NOMO-1 treated with dmso at 0.1 percent for 144 hours (cell line): ENCODE measurements around the gene EXOC3L1.

ENCODE experiments used
- DNase-seq: peaks from one replicate; lab custom pipeline; 2025; ENCODE audit not compliant: unreplicated experiment; lab: John Stamatoyannopoulos, UW

EXOC3L1 gene

DNA sequence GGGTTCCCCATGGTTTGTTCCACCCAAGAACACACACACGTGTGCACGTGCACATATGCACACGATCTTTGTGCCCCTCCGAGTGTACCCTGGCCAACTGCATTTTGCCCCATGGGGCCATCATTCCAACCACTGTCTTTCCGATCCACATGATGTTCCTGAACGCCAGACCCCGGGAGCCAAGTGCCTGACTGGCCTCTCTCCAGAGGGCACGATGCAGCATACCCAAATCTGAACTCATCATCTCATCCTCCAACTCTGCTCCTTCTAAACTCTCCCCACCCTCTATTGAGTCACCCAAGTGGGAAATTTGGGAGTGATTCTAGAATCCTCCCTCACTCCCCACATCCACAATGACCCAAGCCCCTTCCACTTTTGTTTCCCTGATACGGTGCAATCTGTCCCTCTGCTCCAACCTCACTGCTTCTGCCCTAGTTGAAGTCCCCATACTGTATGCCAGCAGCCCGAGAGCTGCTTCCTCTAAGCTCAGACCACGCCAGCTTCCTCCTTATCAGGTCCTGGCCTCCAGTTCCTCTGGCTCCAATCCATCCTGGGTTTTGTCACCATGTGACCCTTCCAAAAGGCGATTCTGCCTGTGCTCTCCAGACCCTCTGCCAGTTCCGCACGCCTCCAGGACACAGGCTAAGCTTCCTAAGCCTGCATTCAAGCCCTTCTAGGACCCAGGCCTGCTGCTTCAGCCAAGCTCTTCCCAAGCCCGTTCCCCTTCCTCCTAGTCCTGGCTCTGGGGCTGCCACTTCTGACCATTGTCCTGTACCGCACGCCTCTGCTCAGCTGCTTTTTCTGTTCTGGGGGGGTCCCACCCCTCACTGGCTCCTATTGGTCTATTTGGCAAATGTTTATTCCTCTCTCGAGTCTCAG lies 26.9 kb upstream of the EXOC3L1 start:
- no peak for DNase-seq

DNA sequence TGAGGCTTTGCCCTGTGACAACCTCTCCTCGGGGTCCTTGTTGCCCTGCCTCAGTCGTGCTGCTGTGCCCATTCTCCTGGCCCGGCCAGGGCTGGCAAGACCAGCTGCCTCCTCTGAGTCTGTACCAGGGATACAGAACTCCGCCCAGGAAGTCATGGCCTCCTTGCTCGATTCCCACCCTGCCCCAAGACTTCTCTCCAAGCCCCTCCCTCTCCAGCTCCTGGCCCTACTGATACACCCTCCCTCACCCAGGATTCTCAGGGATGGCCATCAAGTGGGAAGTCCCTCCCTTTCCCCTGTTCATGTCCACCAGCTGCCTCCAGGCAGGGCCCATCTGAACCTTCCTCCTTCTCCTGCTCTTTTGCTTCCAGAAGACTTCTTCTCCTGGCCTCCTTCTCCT lies 25.8 kb upstream of the EXOC3L1 start:
- DNase-seq, result no peak

DNA sequence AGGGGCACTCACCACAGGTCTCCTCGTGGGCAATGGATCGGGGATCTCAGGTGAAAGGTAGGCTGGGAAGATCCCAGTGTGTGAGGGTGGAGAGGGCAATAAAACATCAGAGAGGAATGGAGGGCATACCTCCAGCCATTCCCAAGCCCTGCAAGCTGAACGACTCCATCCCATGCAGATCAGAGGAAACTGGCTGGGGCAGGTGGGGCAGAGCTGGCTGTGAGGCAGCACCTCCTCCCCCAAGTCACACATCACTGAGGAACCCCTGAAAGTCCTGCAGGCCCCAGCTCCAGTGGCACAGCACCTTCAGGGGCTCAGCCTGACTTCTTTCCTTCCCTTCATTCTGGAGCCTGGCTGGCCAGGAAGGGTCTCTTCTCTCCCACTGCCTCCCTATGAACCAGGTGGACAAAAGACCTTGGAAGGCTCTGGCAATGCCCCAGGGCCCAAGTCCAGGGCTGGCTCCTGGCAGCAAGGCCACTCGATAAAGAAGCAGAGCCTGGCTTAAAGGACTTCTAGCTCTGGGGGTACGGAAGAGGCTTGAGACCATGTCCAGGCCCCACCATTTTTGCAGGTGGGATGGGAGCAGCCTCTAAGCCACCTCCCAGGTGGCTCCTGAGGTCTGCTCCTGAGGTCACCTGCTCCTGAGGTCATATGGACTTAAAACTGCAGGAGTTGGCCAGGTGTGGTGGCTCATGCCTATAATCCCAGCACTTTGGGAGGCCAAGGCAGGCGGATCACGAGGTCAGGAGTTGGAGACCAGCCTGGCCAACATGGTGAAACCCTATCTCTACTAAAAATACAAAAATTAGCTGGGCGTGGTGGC lies 23.5 kb upstream of the EXOC3L1 start:
- DNase-seq, result no peak

DNA sequence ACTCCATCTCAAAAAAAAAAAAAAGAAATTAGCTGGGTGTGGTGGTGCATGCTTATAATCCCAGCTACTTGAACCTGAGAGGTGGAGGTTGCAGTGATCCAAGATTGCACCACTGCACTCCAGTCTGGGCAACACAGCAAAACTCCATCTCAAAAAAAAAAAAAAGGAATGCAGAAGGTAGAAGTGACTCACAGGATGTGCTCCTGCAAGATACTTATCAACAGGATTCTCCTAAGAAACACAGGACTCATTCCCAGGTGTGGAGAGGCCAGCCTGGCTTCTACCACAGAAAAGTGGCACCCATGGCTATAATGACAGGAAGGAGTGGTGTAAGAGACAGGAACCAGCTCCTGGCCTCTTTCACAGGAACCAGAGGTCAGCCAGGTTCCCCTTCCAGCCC lies 22.8 kb upstream of the EXOC3L1 start:
- DNase-seq, result no peak

DNA sequence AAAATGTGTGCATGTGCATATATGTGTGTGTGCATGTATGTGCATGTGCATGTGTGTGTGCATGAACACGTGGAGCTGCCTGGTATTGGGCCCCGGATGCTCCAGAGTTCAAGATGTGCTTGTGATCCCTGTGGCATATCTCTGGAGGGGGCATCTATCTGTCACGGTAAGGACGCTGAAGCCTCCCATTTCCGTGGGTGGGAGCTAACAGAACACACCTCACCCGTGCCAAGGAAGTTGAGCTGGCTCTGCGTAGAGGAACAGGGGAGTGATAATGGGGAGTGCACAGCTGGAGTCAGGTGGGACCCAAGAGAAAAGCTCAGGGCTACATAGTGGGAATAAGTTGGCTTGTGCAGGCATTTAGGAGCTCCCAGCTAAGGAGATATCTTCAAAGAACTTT lies 21.7 kb upstream of the EXOC3L1 start:
- DNase-seq, result no peak

DNA sequence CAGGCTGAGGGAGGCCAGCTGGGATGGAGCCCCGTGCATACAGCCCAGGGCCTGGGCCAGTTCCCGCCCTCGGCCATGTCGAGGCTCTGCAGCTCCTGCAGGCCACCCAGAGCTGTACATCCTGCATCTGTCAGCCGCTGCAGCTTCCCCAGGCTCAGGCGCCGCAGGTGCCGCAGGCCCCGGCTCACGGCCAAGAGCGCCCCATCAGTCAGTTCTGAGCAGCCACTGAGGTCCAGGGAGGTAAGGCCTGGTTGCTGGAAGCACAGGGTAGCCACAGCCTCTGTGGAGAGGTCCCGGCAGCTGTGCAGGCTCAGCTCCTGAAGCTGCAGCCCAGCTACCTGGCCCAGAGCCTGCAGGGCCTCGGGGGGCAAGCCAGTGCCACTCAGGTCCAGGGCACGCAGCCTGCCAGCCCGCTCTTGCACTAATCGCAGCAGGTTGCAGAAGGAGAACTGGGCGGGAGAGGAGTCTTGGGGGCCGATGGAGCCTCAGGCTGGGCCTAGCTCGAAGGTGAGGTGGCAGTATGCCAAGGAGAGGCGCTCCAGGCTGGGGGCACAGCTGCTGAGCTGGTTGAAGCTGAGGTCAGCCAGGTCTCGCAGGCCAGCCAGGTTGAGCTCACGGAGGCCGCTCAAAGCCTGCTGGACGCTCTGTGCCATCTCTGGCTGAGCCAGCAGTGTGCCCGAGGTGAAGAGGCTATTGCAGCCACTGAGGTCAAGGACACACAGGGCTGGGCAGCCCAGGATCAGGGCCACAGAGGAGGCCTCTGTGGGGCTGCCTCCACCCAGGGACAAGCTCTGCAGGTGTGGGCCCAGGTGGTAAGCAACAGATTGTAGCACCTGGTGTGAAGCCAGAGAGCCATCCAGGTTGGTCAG lies 20.4 kb upstream of the EXOC3L1 start:
- DNase-seq, result no peak

DNA sequence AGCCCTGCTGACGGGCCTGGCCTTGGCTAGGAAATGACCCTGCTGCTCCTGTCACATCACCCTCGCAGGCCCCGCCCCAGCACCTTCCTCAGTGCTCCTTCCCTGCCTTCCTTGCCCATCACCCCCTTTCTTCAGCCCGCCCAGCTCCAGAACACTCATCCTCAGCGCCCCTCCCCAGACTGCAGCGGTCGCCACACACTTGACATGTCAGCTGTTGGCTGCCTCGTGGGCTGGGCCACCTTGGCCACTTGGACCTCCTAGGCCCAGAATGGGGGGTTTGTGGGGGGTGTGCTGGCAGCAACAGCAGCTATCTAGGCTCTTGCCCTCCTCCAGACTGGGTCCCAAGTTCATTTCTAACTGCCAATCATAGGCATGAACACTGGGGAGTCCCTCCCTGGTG lies 19.6 kb upstream of the EXOC3L1 start:
- no peak for DNase-seq

DNA sequence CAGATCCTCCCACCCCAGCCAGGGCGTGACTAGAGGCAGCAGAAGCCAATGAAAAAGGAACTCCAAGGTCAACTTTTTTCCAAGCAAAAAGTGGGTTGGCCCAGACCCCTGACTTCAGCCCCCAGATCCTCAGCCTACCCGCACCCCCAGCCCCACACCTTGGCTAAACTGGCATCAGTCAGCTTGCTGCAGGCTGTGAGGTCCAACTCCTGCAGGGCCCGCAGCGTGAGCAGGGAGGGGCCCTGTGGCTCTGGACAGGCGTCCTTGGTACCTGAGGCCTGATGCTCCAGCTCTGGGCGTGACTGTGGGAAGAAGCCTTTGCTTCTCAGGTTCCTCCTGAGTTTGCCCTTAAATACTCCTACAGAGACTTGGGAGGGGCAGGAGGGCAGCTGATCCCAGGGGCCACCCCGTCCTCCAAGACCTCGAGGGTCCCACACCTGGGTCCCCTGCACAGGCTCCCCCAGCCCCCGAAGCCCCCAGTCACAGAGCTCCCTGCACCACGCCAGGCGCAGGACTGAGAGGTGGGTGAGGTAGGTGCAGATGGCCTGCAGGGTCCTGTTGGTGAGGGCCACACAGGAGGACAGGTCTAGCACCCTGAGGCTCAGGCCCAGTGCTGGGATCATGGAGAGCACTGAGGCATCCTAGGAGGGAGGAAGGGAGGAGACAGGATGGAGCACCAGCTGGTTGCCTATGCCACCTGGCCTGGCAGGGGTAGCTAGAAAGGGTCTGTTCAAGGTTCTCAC lies 18.4 kb upstream of the EXOC3L1 start:
- no peak for DNase-seq

DNA sequence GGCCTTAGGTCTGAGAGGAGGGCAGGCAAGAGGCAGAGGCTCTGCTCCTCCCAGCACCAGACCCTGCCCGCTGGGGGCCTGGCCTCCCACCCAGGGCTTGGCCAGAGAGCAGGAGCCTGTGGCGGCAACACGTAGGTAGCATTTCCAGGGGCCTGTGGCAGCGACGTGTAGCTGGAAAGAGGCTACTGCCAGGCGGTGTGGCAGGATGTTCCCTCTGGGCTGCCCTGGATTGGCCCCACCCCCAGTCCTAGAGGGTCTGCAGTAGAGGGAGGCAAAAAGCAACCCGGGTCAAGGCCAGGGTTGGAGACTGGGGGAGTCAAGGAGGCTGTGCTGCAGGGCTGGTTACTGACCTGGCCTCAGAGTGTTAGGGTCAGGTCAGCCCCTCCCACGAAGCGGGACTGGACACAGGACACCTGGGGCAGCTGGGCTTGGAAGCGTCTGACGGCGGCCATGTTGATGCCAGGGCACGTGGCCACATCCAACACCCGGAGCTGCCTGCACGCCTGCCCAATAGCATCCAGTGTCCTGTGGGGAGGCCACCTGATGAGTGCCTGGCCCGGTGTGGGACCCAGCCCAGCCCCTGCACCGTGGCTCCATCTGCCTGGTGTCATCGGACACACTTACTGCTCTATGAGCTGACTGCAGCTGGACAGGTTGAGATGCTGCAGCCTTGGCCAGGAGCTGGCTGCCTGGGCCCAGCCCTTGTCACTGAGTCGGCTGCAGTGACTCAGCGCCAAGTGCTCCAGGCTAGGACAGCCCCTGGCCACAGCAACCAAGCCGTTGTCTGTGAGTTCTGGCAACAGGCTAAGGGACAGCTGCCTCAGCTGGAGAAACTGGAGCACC lies 17.5 kb upstream of the EXOC3L1 start:
- DNase-seq, result no peak

DNA sequence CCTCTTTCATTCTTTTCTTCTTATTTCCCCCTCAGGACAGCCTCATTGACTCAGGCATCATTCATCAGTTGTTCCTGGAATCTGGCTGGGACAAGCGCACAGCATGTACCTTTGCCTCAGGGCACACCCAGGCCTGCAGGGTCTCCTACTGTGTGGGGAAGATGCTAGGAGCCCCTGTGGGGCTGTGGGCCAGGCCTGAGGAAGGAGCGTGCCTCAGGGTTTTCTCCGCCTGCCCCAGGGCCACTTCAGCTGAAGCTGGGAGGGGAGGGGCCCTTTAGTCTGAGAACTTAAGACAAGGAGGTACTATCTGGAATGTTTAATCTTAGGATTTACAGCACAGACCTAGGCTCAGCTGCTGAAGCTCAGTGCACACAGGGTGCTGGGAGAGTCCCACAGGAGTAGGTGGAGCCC lies 16.9 kb upstream of the EXOC3L1 start:
- DNase-seq, result no peak

DNA sequence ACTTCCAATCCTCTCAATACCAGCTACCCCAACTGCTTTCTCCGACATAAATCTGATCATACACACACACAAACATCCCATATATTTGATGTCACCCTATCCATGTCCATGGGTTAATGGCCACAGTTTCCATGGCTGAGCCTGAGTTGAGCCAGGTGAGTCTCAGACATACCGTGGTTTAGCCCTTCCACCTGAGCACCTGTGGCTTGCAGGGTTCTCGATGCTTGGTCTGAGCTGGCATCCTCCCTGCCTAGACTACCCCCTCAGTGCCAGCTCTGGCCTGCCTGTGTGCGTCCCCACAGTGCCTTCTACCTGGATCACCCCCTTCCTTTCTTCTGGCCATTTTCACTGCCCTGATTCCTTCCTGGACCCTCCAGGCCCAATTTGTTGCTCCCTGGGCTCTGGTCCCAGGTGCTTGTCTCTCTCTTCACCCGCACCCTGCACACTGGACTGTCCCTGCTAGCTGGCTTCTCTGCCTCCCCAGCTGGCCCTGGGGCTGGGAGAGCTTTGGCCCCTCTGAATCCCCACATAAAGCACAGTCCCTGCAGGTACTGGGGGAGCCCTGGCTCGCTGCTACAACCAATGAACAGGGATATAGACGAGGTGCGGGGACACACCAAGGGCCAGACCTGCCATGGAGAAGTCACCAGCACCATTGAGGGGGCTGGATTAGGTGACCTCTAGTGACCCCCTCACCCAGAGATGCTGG lies 16.3 kb upstream of the EXOC3L1 start:
- no peak for DNase-seq

DNA sequence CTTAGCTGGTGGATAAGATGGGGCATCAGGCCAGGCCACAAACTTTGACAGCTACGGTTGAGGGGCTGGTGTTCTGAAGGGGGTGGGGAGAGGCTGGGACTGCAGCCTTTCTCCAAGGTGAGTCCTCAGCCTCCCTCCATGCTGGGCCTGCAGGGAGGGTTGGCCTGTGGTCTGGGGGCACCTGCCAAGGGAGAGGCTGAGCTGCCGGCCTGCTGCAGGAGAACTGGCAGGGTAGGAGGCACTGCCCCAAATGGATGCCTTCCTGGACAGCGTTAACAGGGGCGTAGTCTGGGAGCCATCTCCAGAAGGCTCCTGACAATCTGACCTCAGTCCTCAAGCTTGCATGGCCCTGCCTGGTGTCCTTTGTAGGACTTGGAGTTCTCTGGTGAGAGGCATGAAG lies 14.1 kb upstream of the EXOC3L1 start:
- no peak for DNase-seq

DNA sequence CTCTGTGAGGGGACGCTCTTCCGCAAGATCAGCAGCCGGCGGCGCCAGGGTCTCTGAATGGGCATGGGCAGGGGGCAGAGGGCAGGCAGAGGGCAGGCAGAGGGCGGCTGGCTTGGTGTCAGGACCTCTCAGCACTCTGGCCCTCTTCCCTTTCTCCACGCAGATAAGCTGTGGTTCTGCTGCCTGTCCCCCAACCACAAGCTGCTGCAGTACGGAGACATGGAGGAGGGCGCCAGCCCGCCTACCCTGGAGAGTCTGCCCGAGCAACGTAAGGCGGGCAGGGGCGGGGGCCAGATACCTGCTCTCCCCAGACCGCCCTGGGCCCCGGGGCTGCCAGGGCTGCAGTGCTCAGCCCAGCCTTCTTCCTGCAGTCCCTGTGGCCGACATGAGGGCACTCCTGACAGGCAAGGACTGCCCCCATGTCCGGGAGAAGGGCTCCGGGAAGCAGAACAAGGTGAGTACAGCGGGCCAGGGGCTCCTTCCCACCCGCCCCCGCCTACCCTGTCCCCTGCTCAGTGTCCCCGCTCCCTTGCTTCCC lies 13.1 kb upstream of the EXOC3L1 start:
- DNase-seq, result no peak

DNA sequence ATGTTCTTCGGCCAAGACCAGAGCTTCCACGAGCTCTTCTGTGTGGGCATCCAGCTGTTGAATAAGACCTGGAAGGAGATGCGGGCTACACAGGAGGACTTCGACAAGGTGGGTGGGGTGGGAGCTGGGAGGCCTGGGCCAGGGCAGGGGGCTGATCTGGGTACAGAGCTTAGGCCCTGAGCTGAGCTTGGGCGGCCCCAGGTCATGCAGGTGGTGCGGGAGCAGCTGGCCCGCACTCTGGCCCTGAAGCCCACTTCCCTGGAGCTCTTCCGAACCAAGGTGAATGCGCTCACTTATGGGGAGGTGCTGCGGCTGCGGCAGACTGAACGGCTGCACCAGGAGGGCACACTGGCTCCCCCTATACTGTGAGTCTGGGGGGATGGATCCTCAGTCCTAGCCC lies 12.5 kb upstream of the EXOC3L1 start:
- no peak for DNase-seq

DNA sequence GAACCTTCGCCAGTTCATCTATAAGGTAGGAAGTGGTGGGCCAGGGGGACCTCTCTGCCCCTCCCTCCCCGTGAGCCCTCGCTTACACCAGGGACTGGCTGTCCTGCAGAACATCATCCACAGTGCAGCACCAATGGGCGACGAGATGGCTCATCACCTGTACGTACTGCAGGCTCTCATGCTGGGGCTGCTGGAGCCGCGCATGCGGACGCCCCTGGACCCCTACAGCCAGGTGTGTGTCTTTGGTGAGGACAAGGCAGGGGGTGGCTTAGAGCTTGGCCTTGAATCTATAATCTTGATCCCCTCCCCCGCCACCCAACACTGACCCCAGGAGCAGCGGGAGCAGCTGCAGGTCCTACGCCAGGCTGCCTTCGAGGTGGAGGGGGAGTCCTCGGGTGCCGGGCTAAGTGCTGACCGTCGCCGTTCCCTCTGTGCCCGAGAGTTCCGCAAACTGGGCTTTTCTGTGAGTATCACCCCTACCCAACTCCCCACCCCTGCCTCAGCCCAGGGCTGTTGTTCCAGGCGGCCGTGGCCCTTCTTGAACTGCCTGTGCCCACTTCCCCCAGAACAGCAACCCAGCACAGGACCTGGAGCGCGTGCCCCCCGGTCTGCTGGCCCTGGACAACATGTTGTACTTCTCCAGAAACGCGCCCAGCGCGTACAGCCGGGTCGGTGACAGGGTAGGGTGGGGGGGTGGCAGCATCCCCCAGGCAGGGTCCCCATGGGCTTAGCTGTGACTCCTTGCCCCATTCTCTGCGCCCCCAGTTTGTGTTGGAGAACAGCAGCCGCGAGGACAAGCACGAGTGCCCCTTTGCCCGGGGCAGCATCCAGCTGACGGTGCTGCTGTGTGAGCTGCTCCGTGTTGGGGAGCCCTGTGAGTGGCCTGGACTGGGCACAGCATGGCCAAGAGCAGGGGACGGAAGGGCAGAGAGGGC lies 11.7 kb upstream of the EXOC3L1 start:
- DNase-seq, result no peak

DNA sequence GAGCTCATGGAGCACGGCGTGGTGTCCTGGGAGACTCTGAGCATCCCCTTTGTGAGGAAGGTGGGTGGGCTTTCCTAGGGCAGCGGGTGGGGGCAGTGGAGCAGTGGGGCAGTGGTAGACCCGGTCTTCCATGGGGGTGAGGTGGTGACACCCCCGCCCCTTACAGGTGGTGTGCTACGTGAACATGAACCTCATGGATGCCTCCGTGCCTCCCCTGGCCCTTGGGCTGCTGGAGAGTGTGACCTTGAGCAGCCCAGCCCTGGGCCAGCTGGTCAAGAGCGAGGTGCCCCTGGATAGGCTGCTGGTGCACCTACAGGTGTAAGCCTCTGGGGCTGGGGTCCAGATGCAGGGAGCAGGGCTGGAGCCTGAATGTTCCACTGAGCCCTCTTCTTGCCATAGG lies 10.6 kb upstream of the EXOC3L1 start:
- DNase-seq, result no peak

DNA sequence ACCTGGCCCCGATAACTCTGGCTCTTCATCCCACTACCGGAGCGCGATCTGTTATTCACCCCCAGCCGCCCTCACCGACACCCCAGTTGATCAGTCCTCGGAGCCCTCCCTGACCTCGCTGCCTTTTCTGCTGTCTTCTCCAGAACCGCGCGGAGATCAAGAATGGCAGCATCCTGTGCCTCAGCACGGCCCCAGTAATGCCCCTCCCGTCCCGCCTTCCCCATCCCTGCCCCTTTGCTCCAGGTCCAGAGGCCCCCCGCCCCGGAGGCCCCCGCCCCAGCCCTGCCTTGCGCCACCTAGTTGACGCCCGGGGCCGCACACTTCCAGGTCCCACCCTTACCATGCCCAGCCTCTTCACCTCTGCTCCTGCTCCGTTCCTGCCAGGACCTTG lies 9.9 kb upstream of the EXOC3L1 start:
- DNase-seq, result no peak
